HEK293T (cell line): Measurements from ENCODE around the gene FHIT.

Source experiments
- CTCF ChIA-PET: fragments of 350-600 bp; formaldehyde crosslinking; extraction: SDS; loops from one replicate; lab custom pipeline; 2021; ENCODE audit warnings: antibody characterized with exemption, inconsistent platforms; lab: Yijun Ruan, JAX
- POLR2A ChIA-PET: fragments of 350-600 bp; formaldehyde crosslinking; extraction: SDS; loops from one replicate; lab custom pipeline; 2020; ENCODE audit warnings: antibody characterized with exemption, inconsistent platforms; lab: Yijun Ruan, JAX
- DNase-seq: peaks from one replicate; pipeline ENCODE4 v3.0.0; 2012; ENCODE audit warnings: mixed read lengths; ENCODE audit errors: extremely low spot score
- ARNT ChIP-seq: fragments of 450-650 bp; IDR thresholded peaks from 2 replicates; pipeline ENCODE4 v1.6.1; 2017; ENCODE audit warnings: mild to moderate bottlenecking
- BHLHE40 ChIP-seq: fragments of 450-650 bp; IDR thresholded peaks from 2 replicates; pipeline ENCODE4 v1.6.1; 2016; ENCODE audit warnings: mild to moderate bottlenecking, moderate library complexity, borderline replicate concordance
- CTBP1 ChIP-seq: fragments of 450-650 bp; IDR thresholded peaks from 2 replicates; pipeline ENCODE4 v1.6.1; 2016; ENCODE audit warnings: borderline replicate concordance
- ELF4 ChIP-seq: fragments of 450-650 bp; IDR thresholded peaks from 2 replicates; pipeline ENCODE4 v1.6.1; 2017; ENCODE audit warnings: antibody characterized with exemption
- FOXA1 ChIP-seq: fragments of 450-650 bp; IDR thresholded peaks from 2 replicates; pipeline ENCODE4 v1.6.1; 2016; ENCODE audit warnings: mild to moderate bottlenecking
- FOXK2 ChIP-seq: fragments of 450-650 bp; IDR thresholded peaks from 2 replicates; pipeline ENCODE4 v1.6.1; 2016; ENCODE audit warnings: mild to moderate bottlenecking
- FOXM1 ChIP-seq: fragments of 450-650 bp; IDR thresholded peaks from 2 replicates; pipeline ENCODE4 v1.6.1; 2017; ENCODE audit warnings: mild to moderate bottlenecking, borderline replicate concordance
- HDGF ChIP-seq: fragments of 450-650 bp; IDR thresholded peaks from 2 replicates; pipeline ENCODE4 v1.6.1; 2017; ENCODE audit warnings: antibody characterized with exemption, borderline replicate concordance
- L3MBTL2 ChIP-seq: fragments of 450-650 bp; conservative IDR thresholded peaks from 2 replicates; pipeline ENCODE4 v1.6.1; 2016; ENCODE audit warnings: mild to moderate bottlenecking
- LEF1 ChIP-seq: fragments of 450-650 bp; IDR thresholded peaks from 2 replicates; pipeline ENCODE4 v1.6.1; 2017; ENCODE audit warnings: mild to moderate bottlenecking, borderline replicate concordance
- NFRKB ChIP-seq: fragments of 450-650 bp; IDR thresholded peaks from 2 replicates; pipeline ENCODE4 v1.6.1; 2016; ENCODE audit warnings: mild to moderate bottlenecking, moderate library complexity
- PKNOX1 ChIP-seq: fragments of 450-650 bp; IDR thresholded peaks from 2 replicates; pipeline ENCODE4 v1.6.1; 2016
- SP1 ChIP-seq: fragments of 450-650 bp; IDR thresholded peaks from 2 replicates; pipeline ENCODE4 v1.6.1; 2017
- SUZ12 ChIP-seq: fragments of 450-650 bp; IDR thresholded peaks from 2 replicates; pipeline ENCODE4 v1.6.1; 2016; ENCODE audit warnings: mild to moderate bottlenecking
- TARDBP ChIP-seq: fragments of 450-650 bp; IDR thresholded peaks from 2 replicates; pipeline ENCODE4 v1.6.1; 2016
- ZNF384 ChIP-seq: fragments of 450-650 bp; IDR thresholded peaks from 2 replicates; pipeline ENCODE4 v1.6.1; 2016

FHIT gene

DNA sequence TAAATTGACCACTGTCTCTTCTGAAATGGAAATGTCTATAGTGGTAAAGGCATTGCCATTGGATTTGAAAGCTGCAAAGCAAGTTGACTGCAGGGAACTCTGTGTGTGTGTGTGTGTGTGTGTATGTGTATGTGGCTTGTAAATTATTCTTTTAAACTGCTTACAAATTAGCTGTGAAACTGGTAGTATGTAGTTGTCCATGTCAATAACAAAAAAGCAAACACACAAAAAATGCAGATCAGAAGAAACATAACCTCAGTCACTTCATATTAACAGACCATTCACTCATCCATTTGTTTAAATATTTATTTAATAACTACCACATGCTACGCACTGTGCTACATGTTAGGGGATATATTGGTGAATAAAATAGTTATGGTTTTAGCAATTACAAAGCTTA is 837.7 kb downstream of the FHIT start:
- DNase-seq, result no peak
- ChIA-PET POLR2A (no interaction called here), CTCF (interaction anchor here (0.6 to 1.9 kb wide), 2 partner anchors 9 to 441 kb away, joined by 3 to 6 read pairs; no protein-coding TSS in a partner anchor)
- TF ChIP-seq FOXM1, result no peak
- no peak for TF ChIP-seq HDGF
- TF ChIP-seq CTBP1, result no peak
- TF ChIP-seq BHLHE40, result no peak
- no peak for TF ChIP-seq SP1
- TF ChIP-seq ZNF384, result no peak
- no peak for TF ChIP-seq LEF1
- no peak for TF ChIP-seq PKNOX1
- no peak for TF ChIP-seq ARNT
- TF ChIP-seq SUZ12, result no peak
- TF ChIP-seq FOXA1, result no peak
- no peak for TF ChIP-seq TARDBP
- no peak for TF ChIP-seq L3MBTL2
- TF ChIP-seq FOXK2, result no peak

- ChIA-PET POLR2A (no interaction called here), CTCF (interaction anchor here (1.8 kb wide), 1 partner anchor 10 kb away, joined by 6 read pairs; no protein-coding TSS in a partner anchor)
- TF ChIP-seq FOXA1 (no peak), ELF4 (no peak), ARNT (no peak), PKNOX1 (no peak)
- DNase-seq, result no peak
Measured at GRCh38 chr3:60403866-60404265, 847.4 kb downstream of the FHIT start.

- DNase-seq, result no peak
- ChIA-PET CTCF (no interaction called here), POLR2A (no interaction called here)
- no peak for TF ChIP-seq FOXK2
- TF ChIP-seq BHLHE40, result no peak
- TF ChIP-seq LEF1, result no peak
- no peak for TF ChIP-seq ELF4
- TF ChIP-seq CTBP1, result no peak
- TF ChIP-seq FOXA1, result no peak
- TF ChIP-seq ZNF384, result no peak
Measured at GRCh38 chr3:60402931-60403330, 848.3 kb downstream of the FHIT start.

DNA sequence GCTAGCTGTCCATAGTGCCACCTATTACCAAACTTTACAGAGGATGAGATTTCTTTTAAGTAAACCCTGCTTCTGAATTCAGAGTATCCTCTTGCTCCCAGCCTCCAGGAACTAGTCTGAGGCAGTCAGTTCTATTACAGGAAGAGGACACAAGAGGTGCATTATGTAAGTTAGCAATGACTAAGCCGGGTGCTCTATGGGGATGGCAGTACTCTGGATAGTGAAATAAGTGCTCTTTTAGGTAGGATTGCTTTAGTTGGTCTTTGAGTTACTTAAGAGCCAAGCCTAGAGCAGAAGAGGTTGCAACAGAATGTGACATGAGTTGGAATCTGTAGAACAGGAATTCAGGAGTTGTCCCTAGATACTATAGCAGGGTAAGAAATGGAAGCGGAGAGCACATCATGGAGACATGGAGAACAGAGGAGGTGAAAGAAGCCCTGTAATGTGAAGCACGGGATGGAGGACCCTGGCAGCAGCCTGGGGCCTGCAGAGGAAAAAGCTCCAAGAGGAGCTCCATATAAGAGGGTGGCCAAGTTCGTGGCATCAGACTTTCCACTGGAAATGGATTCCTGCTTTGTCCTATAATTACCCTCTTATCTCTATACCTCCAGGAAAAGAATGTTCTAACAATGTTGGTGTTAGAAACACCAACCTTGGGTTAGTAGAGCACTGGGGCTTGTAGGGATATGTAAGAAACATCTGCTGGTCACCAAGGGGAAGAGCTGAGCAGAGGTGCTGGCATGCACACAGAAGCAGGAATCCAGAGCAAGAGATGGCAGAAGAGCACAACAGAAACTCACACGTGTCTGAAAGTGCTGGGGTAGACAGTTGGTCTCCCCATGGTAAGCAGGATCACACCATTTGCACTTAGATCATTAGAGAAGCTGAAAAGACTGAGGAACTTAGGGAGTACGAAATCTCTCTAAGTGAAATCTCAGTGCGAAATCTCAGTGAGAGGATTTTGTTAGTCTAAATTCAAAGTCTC is 851.1 kb downstream of the FHIT start:
- ChIA-PET CTCF (no interaction called here), POLR2A (no interaction called here)
- TF ChIP-seq CTBP1 (no peak), ELF4 (no peak), FOXK2 (no peak), ZNF384 (no peak)
- DNase-seq, result no peak

GRCh38 chr3:60399292-60399691 is 852.0 kb downstream of the FHIT start:
- TF ChIP-seq TARDBP (no peak), PKNOX1 (no peak)
- no peak for DNase-seq
- CTCF ChIA-PET, result no interaction called here
- POLR2A ChIA-PET, result no interaction called here

DNA sequence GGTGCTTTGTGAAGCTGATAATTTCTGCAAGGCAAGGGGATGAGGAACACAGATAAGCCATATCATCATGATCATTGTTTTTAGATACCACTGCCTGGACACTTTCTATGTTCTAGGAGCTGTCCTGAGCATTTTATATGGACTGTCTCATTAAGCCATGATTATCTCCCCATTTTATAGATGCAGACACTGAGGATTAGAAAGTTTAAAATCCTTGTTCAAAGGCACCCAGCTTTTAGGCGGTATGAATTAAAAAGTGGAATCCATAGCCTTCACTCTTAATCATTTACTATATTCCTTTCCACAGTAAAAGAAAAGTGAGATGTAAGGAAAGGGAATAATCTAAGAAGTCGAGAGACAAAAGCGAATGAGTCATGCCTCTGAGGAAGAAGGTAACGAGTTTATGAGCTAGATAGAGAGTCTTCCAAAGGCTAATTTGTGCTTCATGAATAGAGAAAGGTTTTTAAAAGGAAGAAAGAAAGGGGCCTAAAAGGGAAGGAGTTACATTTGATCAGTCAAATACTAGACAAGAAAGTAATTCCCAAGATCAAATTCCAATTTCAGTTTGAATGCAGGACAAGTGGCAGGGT is 856.0 kb downstream of the FHIT start:
- DNase-seq, result no peak
- CTCF ChIA-PET, result no interaction called here
- TF ChIP-seq FOXK2, result no peak
- TF ChIP-seq TARDBP, result no peak
- no peak for TF ChIP-seq NFRKB
- no peak for TF ChIP-seq HDGF
- TF ChIP-seq SP1, result no peak
- TF ChIP-seq PKNOX1, result no peak
- TF ChIP-seq ARNT, result no peak
- no peak for TF ChIP-seq FOXM1
- TF ChIP-seq FOXA1, result no peak
- no peak for TF ChIP-seq L3MBTL2
- no peak for TF ChIP-seq ZNF384
- TF ChIP-seq ELF4, result no peak
- TF ChIP-seq SUZ12, result no peak
- TF ChIP-seq BHLHE40, result no peak
- TF ChIP-seq LEF1, result no peak
- no peak for TF ChIP-seq CTBP1
- POLR2A ChIA-PET, result no interaction called here
